Stomach smooth muscle (tissue), 2 donors: ENCODE measurements around the gene ASB13.
A peak's percentile ranks its signal among the peaks of the same experiment; 100 is the strongest.

ENCODE experiments used
- H3K27ac ChIP-seq: one replicate; pipeline ENCODE4 v1.7.0; 2013; ENCODE audit warnings: mild to moderate bottlenecking, low read length, inconsistent platforms
- H3K27me3 ChIP-seq, 2 donors: one replicate each; pipeline ENCODE4 v1.7.0; 2013; ENCODE audit warnings: low read length in 2 of 2; ENCODE audit not compliant: insufficient read depth in 2 of 2, control insufficient read depth in 1 of 2
- H3K36me3 ChIP-seq, 2 donors: one replicate each; pipeline ENCODE4 v1.7.0; 2013; ENCODE audit warnings: low read length in 2 of 2; ENCODE audit not compliant: control insufficient read depth in 2 of 2, insufficient read depth in 2 of 2
- H3K4me1 ChIP-seq: one replicate; pipeline ENCODE4 v1.7.0; 2013; ENCODE audit warnings: low read length; ENCODE audit not compliant: control insufficient read depth, insufficient read depth
- H3K4me3 ChIP-seq, 2 donors: one replicate each; pipeline ENCODE4 v1.7.0; 2013; ENCODE audit warnings: low read length in 2 of 2
- H3K9ac ChIP-seq, 2 donors: one replicate each; pipeline ENCODE4 v1.7.0; 2013; ENCODE audit warnings: low read length in 2 of 2, mild to moderate bottlenecking in 1 of 2
- H3K9me3 ChIP-seq, 2 donors: one replicate each; pipeline ENCODE4 v1.7.0; 2013; ENCODE audit warnings: low read length in 2 of 2; ENCODE audit not compliant: control insufficient read depth in 2 of 2
- donor health status: healthy.
- donor health status: Pancreatic carcinoma.

The ASB13 gene

GRCh38 chr10:5616046-5616445 lies 50.3 kb downstream of the ASB13 start:
- Histone ChIP-seq H3K9ac (no peak overlapping the region), H3K27ac (peak overlapping the region; percentile 42), H3K4me1 (peaks cover 64% of the 10 kb centered on the region), H3K4me3 (no peak overlapping the region), H3K27me3 (no peaks in the 10 kb centered on the region), H3K9me3 (no peaks in the 10 kb centered on the region), H3K36me3 (no peaks in the 10 kb centered on the region)

- Histone ChIP-seq H3K27ac (peak overlapping the region; percentile 42), H3K9me3 (no peaks in the 10 kb centered on the region), H3K9ac (peak overlapping the region in 1 of 2 donors; percentile 23), H3K4me1 (peaks cover 63% of the 10 kb centered on the region), H3K4me3 (no peak overlapping the region), H3K27me3 (no peaks in the 10 kb centered on the region), H3K36me3 (no peaks in the 10 kb centered on the region)
These were observed 51.1 kb downstream of the ASB13 start for GRCh38 chr10:5615316-5615715.

- Histone ChIP-seq H3K9ac (no peak overlapping the region), H3K27me3 (no peaks in the 10 kb centered on the region), H3K4me3 (no peak overlapping the region), H3K36me3 (no peaks in the 10 kb centered on the region), H3K9me3 (no peaks in the 10 kb centered on the region), H3K4me1 (peaks cover 53% of the 10 kb centered on the region), H3K27ac (peak overlapping the region; percentile 11)
These were observed 52.2 kb downstream of the ASB13 start for GRCh38 chr10:5614155-5614721.

GRCh38 chr10:5613481-5614154 lies 52.8 kb downstream of the ASB13 start:
- H3K9ac ChIP-seq, result no peak overlapping the region
- H3K27me3 ChIP-seq, result no peaks in the 10 kb centered on the region
- H3K4me3 ChIP-seq, result no peak overlapping the region
- peaks cover 48% of the 10 kb centered on the region for H3K4me1 ChIP-seq
- H3K36me3 ChIP-seq, result no peaks in the 10 kb centered on the region
- peak overlapping the region; percentile 24 for H3K27ac ChIP-seq
- H3K9me3 ChIP-seq, result no peaks in the 10 kb centered on the region

- no peak overlapping the region for H3K4me3 ChIP-seq
- H3K4me1 ChIP-seq, result peaks cover 32% of the 10 kb centered on the region
- H3K27ac ChIP-seq, result no peak overlapping the region
- H3K27me3 ChIP-seq, result no peaks in the 10 kb centered on the region
- H3K9me3 ChIP-seq, result no peaks in the 10 kb centered on the region
- H3K36me3 ChIP-seq, result no peaks in the 10 kb centered on the region
- H3K9ac ChIP-seq, result no peak overlapping the region
These were observed 54.3 kb downstream of the ASB13 start for GRCh38 chr10:5611899-5612680.

- Histone ChIP-seq H3K4me1 (peaks cover 16% of the 10 kb centered on the region), H3K27ac (no peak overlapping the region), H3K4me3 (no peak overlapping the region)
These were observed 56.3 kb downstream of the ASB13 start for GRCh38 chr10:5609952-5610616.

GRCh38 chr10:5608608-5609220 lies 57.7 kb downstream of the ASB13 start:
- Histone ChIP-seq H3K9me3 (no peaks in the 10 kb centered on the region), H3K27ac (no peak overlapping the region), H3K4me3 (no peak overlapping the region), H3K4me1 (peaks cover 7% of the 10 kb centered on the region), H3K27me3 (no peaks in the 10 kb centered on the region), H3K36me3 (no peaks in the 10 kb centered on the region), H3K9ac (no peak overlapping the region)

More at GRCh38 chr10:5609952-5610616, 56.3 kb downstream of the ASB13 start:
- H3K27me3 ChIP-seq, result no peaks in the 10 kb centered on the region
- no peaks in the 10 kb centered on the region for H3K36me3 ChIP-seq
- no peaks in the 10 kb centered on the region for H3K9me3 ChIP-seq
- H3K9ac ChIP-seq, result no peak overlapping the region

- no peaks in the 10 kb centered on the region for H3K9me3 ChIP-seq
- H3K27ac ChIP-seq, result no peak overlapping the region
- H3K27me3 ChIP-seq, result no peaks in the 10 kb centered on the region
These were observed 58.8 kb downstream of the ASB13 start for GRCh38 chr10:5607594-5607993.

GRCh38 chr10:5606864-5607263 lies 59.5 kb downstream of the ASB13 start:
- H3K27me3 ChIP-seq, result no peaks in the 10 kb centered on the region
- no peak overlapping the region for H3K4me3 ChIP-seq
- H3K4me1 ChIP-seq, result peaks cover 4% of the 10 kb centered on the region
- no peak overlapping the region for H3K9ac ChIP-seq
- no peaks in the 10 kb centered on the region for H3K9me3 ChIP-seq
- H3K27ac ChIP-seq, result no peak overlapping the region
- H3K36me3 ChIP-seq, result no peaks in the 10 kb centered on the region

More at GRCh38 chr10:5607594-5607993, 58.8 kb downstream of the ASB13 start:
- Histone ChIP-seq H3K4me3 (no peak overlapping the region), H3K4me1 (peaks cover 4% of the 10 kb centered on the region), H3K36me3 (no peaks in the 10 kb centered on the region), H3K9ac (no peak overlapping the region)

GRCh38 chr10:5606321-5606720 lies 60.1 kb downstream of the ASB13 start:
- H3K36me3 ChIP-seq, result no peaks in the 10 kb centered on the region
- H3K4me3 ChIP-seq, result no peak overlapping the region
- H3K9ac ChIP-seq, result no peak overlapping the region
- no peaks in the 10 kb centered on the region for H3K9me3 ChIP-seq
- H3K4me1 ChIP-seq, result peaks cover 4% of the 10 kb centered on the region
- no peak overlapping the region for H3K27ac ChIP-seq
- no peaks in the 10 kb centered on the region for H3K27me3 ChIP-seq
